HG02588 (cell line): ENCODE data around the gene SIVA1.

ENCODE experiments used
- ATAC-seq: cut with Tn5 transposase; IDR thresholded peaks from one replicate; pipeline ENCODE4 v1.9.1; 2021; ENCODE audit warnings: mild to moderate bottlenecking, moderate library complexity; ENCODE audit not compliant: unreplicated experiment

Gene SIVA1

GRCh38 chr14:104806625-104807465, 53.9 kb downstream of the SIVA1 start:
- no peak for ATAC-seq

DNA sequence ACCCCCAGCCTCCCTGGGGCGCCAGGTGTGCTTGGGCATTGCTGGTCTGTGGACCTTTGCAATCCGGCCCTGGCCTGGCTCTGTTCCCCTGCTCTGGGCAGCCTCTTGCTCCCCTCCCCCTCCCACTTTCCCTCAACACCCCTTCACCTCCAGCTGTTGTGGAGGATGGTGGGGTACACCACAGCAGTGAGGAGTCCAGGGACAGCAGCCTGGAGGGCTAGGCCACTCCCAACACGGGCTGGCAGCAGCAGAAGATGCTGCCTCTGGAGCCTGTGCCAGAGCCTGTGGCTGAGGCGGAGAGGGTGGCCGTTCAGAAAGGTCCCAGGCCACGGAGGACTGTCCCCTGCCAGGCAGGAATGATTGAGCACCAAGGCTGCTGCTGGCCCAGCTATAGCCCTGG, 55.5 kb downstream of the SIVA1 start:
- ATAC-seq = no peak
